ENCODE data around the gene TRIM36.

The TRIM36 gene

GRCh38 chr5:115180165-115180709 is 10.5 kb upstream of the TRIM36 start:
- Mint-ChIP-seq H3K27me3 (ENCODE audit: low read depth) (peaks cover 79% of the 10 kb centered on the region), H3K4me1 (ENCODE audit: low read depth) (peaks cover 9% of the 10 kb centered on the region), H3K36me3 (ENCODE audit: low read depth) (no peaks in the 10 kb centered on the region), H3K27ac (no peak overlapping the region), H3K4me3 (peak overlapping the region; percentile 87), H3K9me3 (no peaks in the 10 kb centered on the region)
- peak; percentile 16 for DNase-seq (ENCODE audit: low spot score)

GRCh38 chr5:115179394-115180164 is 9.9 kb upstream of the TRIM36 start:
- Mint-ChIP-seq H3K9me3 (no peaks in the 10 kb centered on the region), H3K27ac (no peak overlapping the region), H3K36me3 (ENCODE audit: low read depth) (no peaks in the 10 kb centered on the region), H3K4me3 (peak overlapping the region; percentile 87), H3K27me3 (ENCODE audit: low read depth) (peaks cover 83% of the 10 kb centered on the region), H3K4me1 (ENCODE audit: low read depth) (peaks cover 7% of the 10 kb centered on the region)
- DNase-seq (ENCODE audit: low spot score) = no peak

GRCh38 chr5:115179030-115179393 is 9.3 kb upstream of the TRIM36 start:
- Mint-ChIP-seq H3K4me1 (ENCODE audit: low read depth) (peaks cover 5% of the 10 kb centered on the region), H3K9me3 (no peaks in the 10 kb centered on the region), H3K27me3 (ENCODE audit: low read depth) (peaks cover 83% of the 10 kb centered on the region), H3K27ac (no peak overlapping the region), H3K36me3 (ENCODE audit: low read depth) (no peaks in the 10 kb centered on the region), H3K4me3 (peak overlapping the region; percentile 87)
- no peak for DNase-seq (ENCODE audit: low spot score)

- Mint-ChIP-seq H3K4me3 (peak overlapping the region; percentile 73), H3K27ac (no peak overlapping the region), H3K4me1 (ENCODE audit: low read depth) (peaks cover 9% of the 10 kb centered on the region), H3K27me3 (ENCODE audit: low read depth) (peaks cover 70% of the 10 kb centered on the region), H3K9me3 (peaks cover 10% of the 10 kb centered on the region), H3K36me3 (ENCODE audit: low read depth) (peaks cover 3% of the 10 kb centered on the region)
- DNase-seq (ENCODE audit: low spot score) = no peak
Measured at GRCh38 chr5:115170929-115171510, 1.3 kb upstream of the TRIM36 start.

GRCh38 chr5:115170134-115170928 is 623 bp upstream of the TRIM36 start:
- no peak overlapping the region for H3K27ac Mint-ChIP-seq
- H3K4me1 Mint-ChIP-seq (ENCODE audit: low read depth) = peaks cover 9% of the 10 kb centered on the region
- H3K27me3 Mint-ChIP-seq (ENCODE audit: low read depth) = peaks cover 67% of the 10 kb centered on the region
- H3K4me3 Mint-ChIP-seq = peak overlapping the region; percentile 85
- H3K9me3 Mint-ChIP-seq = peaks cover 10% of the 10 kb centered on the region
- DNase-seq (ENCODE audit: low spot score) = no peak
- H3K36me3 Mint-ChIP-seq (ENCODE audit: low read depth) = peaks cover 3% of the 10 kb centered on the region

GRCh38 chr5:115168829-115169486 is 750 bp downstream of the TRIM36 start:
- Mint-ChIP-seq H3K4me1 (ENCODE audit: low read depth) (peaks cover 9% of the 10 kb centered on the region), H3K4me3 (peak overlapping the region; percentile 85), H3K36me3 (ENCODE audit: low read depth) (peaks cover 3% of the 10 kb centered on the region), H3K27ac (no peak overlapping the region), H3K27me3 (ENCODE audit: low read depth) (peaks cover 56% of the 10 kb centered on the region), H3K9me3 (peaks cover 15% of the 10 kb centered on the region)
- no peak for DNase-seq (ENCODE audit: low spot score)

GRCh38 chr5:115166744-115167393 is 2.8 kb downstream of the TRIM36 start:
- Mint-ChIP-seq H3K27me3 (ENCODE audit: low read depth) (peaks cover 44% of the 10 kb centered on the region), H3K4me1 (ENCODE audit: low read depth) (peaks cover 9% of the 10 kb centered on the region), H3K9me3 (peaks cover 15% of the 10 kb centered on the region), H3K36me3 (ENCODE audit: low read depth) (peaks cover 3% of the 10 kb centered on the region), H3K4me3 (no peak overlapping the region), H3K27ac (no peak overlapping the region)
- no peak for DNase-seq (ENCODE audit: low spot score)

GRCh38 chr5:115165790-115166189 is 3.9 kb downstream of the TRIM36 start:
- no peak overlapping the region for H3K4me3 Mint-ChIP-seq
- H3K36me3 Mint-ChIP-seq (ENCODE audit: low read depth) = peaks cover 3% of the 10 kb centered on the region
- H3K9me3 Mint-ChIP-seq = peaks cover 15% of the 10 kb centered on the region
- DNase-seq (ENCODE audit: low spot score) = no peak
- no peak overlapping the region for H3K27ac Mint-ChIP-seq
- H3K4me1 Mint-ChIP-seq (ENCODE audit: low read depth) = peaks cover 6% of the 10 kb centered on the region
- peaks cover 38% of the 10 kb centered on the region for H3K27me3 Mint-ChIP-seq (ENCODE audit: low read depth)

GRCh38 chr5:115160975-115161475 is 8.7 kb downstream of the TRIM36 start:
- Mint-ChIP-seq H3K9me3 (peaks cover 5% of the 10 kb centered on the region), H3K27me3 (ENCODE audit: low read depth) (peaks cover 29% of the 10 kb centered on the region), H3K4me3 (no peak overlapping the region), H3K4me1 (ENCODE audit: low read depth) (no peaks in the 10 kb centered on the region), H3K27ac (no peak overlapping the region), H3K36me3 (ENCODE audit: low read depth) (no peaks in the 10 kb centered on the region)
- DNase-seq (ENCODE audit: low spot score) = no peak

- Mint-ChIP-seq H3K4me1 (ENCODE audit: low read depth) (no peaks in the 10 kb centered on the region), H3K9me3 (peaks cover 16% of the 10 kb centered on the region), H3K4me3 (no peak overlapping the region), H3K27ac (no peak overlapping the region), H3K36me3 (ENCODE audit: low read depth) (no peaks in the 10 kb centered on the region), H3K27me3 (ENCODE audit: low read depth) (peaks cover 20% of the 10 kb centered on the region)
- DNase-seq (ENCODE audit: low spot score) = no peak
Measured at GRCh38 chr5:115151208-115151805, 18.4 kb downstream of the TRIM36 start.

- Mint-ChIP-seq H3K4me1 (ENCODE audit: low read depth) (no peaks in the 10 kb centered on the region), H3K36me3 (ENCODE audit: low read depth) (no peaks in the 10 kb centered on the region), H3K4me3 (no peak overlapping the region), H3K9me3 (peaks cover 16% of the 10 kb centered on the region), H3K27me3 (ENCODE audit: low read depth) (peaks cover 13% of the 10 kb centered on the region), H3K27ac (no peak overlapping the region)
- DNase-seq (ENCODE audit: low spot score) = no peak
Measured at GRCh38 chr5:115150512-115150911, 19.2 kb downstream of the TRIM36 start.

GRCh38 chr5:115147052-115147451 is 22.7 kb downstream of the TRIM36 start:
- peaks cover 11% of the 10 kb centered on the region for H3K27me3 Mint-ChIP-seq (ENCODE audit: low read depth)
- no peaks in the 10 kb centered on the region for H3K36me3 Mint-ChIP-seq (ENCODE audit: low read depth)
- H3K9me3 Mint-ChIP-seq = peaks cover 6% of the 10 kb centered on the region
- H3K27ac Mint-ChIP-seq = no peak overlapping the region
- no peak overlapping the region for H3K4me3 Mint-ChIP-seq
- H3K4me1 Mint-ChIP-seq (ENCODE audit: low read depth) = no peaks in the 10 kb centered on the region
- DNase-seq (ENCODE audit: low spot score) = no peak

- H3K27ac Mint-ChIP-seq = no peak overlapping the region
- no peaks in the 10 kb centered on the region for H3K36me3 Mint-ChIP-seq (ENCODE audit: low read depth)
- peaks cover 21% of the 10 kb centered on the region for H3K27me3 Mint-ChIP-seq (ENCODE audit: low read depth)
Measured at GRCh38 chr5:115136294-115136693, 33.4 kb downstream of the TRIM36 start.

More at GRCh38 chr5:115136294-115136693, 33.4 kb downstream of the TRIM36 start:
- Mint-ChIP-seq H3K9me3 (no peaks in the 10 kb centered on the region), H3K4me1 (ENCODE audit: low read depth) (peaks cover 4% of the 10 kb centered on the region), H3K4me3 (no peak overlapping the region)
- DNase-seq (ENCODE audit: low spot score) = no peak
